Bronchial epithelial cell (primary cell): ENCODE data around the gene MOK. TPM values are rescaled to one million over a fixed set of nuclear protein-coding genes. Genes with fewer than 3 reads are reported as not detected.
"Not testable (repeated sequence)": the region's sequence is repeated elsewhere in the genome, so short reads cannot be mapped to it uniquely, and the experiment has no call there.

Experiments
- DNase-seq: peaks from one replicate; pipeline ENCODE4 v3.0.0-alpha.2; 2010; ENCODE audit warnings: low read depth
- FAIRE-seq: peaks from 2 replicates; lab custom pipeline; 2011; peaks lifted over from hg19 to GRCh38; lab: Jason Lieb, UNC
- H3K27me3 ChIP-seq: 2 replicates; pipeline ENCODE4 v1.5.1; 2011; ENCODE audit warnings: low read length; ENCODE audit not compliant: control insufficient read depth, insufficient read depth
- H3K36me3 ChIP-seq: 2 replicates; pipeline ENCODE4 v1.5.1; 2011; ENCODE audit warnings: low read length; ENCODE audit not compliant: control insufficient read depth, insufficient read depth
- H3K4me3 ChIP-seq: 2 replicates; pipeline ENCODE4 v1.5.1; 2011; ENCODE audit warnings: mild to moderate bottlenecking, low read depth, low read length, control low read depth
- total RNA-seq: library from RNA; depleted of rRNA; stranded (reverse); fragments of >200 nt; gene quantifications from 2 replicates; pipeline ENCODE4 v1.2.1, GENCODE V29; 2014
- TF ChIP-seq, protein P1 (sequence below): IDR thresholded peaks from 2 replicates; pipeline ENCODE4 v1.5.1; 2011; ENCODE audit warnings: mild to moderate bottlenecking, moderate library complexity, low read length, control low read depth, inconsistent platforms; ENCODE audit not compliant: insufficient read depth, severe bottlenecking

MOK gene
- total RNA-seq, 1 donor from 2014 or later: 3.2 TPM

DNA sequence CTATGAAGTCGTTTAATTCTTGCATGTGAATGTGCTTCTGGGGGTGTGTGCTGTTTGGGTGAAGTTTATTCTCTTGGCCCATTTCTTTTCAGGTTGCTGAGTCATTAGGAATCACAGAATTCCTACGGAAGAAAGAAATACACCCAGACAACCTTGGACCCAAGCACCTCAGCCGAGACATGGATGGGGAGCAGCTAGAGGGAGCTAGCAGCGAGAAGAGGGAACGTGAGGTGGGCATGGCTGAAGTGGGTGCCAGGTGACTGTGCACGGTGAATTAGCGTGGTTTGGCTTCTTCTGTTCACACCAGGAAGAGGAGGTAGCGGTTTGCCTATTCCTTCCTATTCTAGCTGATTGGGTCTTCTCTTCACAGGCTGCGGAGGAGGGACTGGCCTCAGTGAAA lies 33.8 kb upstream of the MOK start:
- Histone ChIP-seq H3K4me3 (no peak overlapping the region), H3K27me3 (no peaks in the 10 kb centered on the region), H3K36me3 (peaks cover 21% of the 10 kb centered on the region)
- DNase-seq: no peak
- TF ChIP-seq, protein P1, sequence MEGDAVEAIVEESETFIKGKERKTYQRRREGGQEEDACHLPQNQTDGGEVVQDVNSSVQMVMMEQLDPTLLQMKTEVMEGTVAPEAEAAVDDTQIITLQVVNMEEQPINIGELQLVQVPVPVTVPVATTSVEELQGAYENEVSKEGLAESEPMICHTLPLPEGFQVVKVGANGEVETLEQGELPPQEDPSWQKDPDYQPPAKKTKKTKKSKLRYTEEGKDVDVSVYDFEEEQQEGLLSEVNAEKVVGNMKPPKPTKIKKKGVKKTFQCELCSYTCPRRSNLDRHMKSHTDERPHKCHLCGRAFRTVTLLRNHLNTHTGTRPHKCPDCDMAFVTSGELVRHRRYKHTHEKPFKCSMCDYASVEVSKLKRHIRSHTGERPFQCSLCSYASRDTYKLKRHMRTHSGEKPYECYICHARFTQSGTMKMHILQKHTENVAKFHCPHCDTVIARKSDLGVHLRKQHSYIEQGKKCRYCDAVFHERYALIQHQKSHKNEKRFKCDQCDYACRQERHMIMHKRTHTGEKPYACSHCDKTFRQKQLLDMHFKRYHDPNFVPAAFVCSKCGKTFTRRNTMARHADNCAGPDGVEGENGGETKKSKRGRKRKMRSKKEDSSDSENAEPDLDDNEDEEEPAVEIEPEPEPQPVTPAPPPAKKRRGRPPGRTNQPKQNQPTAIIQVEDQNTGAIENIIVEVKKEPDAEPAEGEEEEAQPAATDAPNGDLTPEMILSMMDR: no peak
- no peak for FAIRE-seq

DNA sequence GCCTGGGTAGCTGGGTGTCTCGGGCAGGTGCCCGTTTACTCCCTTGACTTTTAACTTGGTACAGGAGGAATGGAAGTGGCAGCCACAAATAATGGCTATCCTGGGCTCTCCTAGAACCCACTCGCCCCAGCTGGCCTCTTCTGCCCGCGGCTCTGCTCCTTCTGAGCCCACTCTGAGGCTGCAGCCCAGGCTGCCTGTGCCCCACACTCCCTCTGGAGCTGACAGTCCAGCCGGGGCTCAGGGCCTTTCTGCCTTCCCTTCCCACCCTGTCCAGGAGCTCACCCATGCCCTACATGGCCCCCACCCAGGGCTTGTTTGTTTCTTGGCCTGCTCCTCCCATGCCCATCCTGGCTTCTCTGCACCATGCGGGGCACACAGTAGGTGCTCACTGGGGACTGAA lies 30.2 kb upstream of the MOK start:
- Histone ChIP-seq H3K36me3 (peaks cover 22% of the 10 kb centered on the region), H3K27me3 (no peaks in the 10 kb centered on the region), H3K4me3 (no peak overlapping the region)
- TF ChIP-seq, protein P1: no peak
- FAIRE-seq: no peak
- no peak for DNase-seq

DNA sequence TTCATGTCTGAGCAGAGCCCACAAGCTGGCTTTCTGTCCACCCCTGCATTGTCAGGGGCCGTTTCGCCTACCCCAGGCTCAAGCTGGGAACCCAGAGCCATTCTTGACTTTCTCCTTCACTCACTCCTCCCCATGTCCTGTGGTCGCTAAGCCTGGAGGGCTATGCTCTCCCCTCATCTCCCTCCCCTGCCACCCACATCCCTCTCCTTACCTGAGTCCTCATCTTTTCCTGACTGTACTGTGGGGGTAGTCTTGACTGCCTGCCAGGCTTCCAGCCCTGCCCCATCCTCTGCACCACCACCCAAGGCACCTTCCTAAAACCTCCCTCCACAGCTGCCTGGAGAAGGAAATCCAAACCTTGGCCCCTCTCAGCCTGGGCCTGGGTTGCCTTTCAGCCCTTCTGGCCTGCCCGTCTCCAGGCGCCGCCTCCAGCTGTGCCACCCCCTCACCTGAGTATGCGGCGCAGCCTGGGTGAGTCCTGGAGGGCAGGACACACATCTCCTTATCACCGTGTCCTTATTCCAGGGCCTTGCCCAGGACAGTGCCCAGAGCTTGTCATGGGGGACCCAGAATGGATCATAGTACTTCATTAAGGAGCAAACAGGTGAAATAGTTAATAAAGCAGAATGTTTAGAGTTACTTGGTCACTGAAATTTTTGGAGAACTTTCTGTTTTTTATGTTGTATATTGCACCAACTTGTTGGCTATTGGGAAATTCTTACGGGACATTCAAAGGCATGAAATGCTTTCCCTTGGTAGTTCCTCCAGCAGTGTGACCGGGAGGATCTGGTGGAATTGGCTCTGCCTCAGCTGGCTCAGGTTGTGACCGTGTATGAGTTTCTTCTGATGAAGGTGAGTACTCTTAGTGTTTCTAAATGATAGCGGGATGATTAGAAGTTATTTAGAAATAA lies 29.1 kb upstream of the MOK start:
- no peak overlapping the region for H3K4me3 ChIP-seq
- TF ChIP-seq, protein P1: no peak
- DNase-seq (no peak), FAIRE-seq (no peak)
- H3K27me3 ChIP-seq: no peaks in the 10 kb centered on the region
- H3K36me3 ChIP-seq: peaks cover 20% of the 10 kb centered on the region

DNA sequence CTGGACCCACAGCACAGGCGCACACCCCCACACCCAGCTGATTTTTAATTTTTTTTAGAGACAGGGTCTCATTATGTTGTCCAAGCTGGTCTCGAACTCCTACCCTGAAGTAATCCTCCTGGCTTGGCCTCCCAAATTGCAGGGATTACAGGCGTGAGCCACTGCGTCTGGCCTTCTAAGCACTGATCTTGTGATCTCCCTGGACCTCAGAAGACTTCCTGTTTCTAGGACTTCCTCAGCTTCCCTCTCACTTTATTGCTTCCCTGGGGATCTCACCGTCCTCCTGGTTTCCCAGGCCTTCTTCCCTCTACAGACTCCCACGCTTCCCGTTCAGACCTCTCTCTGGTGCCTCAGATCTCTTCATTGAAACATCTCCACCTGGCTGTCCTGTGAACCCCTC lies 28.4 kb upstream of the MOK start:
- DNase-seq (no peak), FAIRE-seq (no peak)
- TF ChIP-seq, protein P1: no peak
- peaks cover 15% of the 10 kb centered on the region for H3K36me3 ChIP-seq
- no peaks in the 10 kb centered on the region for H3K27me3 ChIP-seq
- no peak overlapping the region for H3K4me3 ChIP-seq

DNA sequence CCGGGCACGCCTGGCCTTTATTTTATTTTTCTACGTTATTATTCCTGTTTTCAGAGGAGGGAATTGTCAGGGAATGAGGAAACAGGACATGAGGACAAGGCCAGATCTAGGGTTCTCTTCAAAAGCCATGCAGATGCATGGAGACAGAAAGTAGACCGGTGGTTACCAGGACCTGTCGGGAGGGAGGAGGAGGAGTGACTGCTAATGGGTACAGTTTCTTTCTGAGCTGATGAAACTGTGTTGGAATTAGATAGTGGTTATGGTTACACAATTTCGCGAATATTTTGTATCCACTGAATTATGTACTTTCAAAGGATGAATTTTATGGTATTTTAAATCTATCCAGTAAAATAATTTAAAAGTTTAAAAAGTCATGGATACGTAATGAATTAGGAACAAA lies 25.8 kb upstream of the MOK start:
- TF ChIP-seq, protein P1: no peak
- Histone ChIP-seq H3K4me3 (no peak overlapping the region), H3K27me3 (no peaks in the 10 kb centered on the region), H3K36me3 (peaks cover 18% of the 10 kb centered on the region)
- FAIRE-seq (no peak), DNase-seq (no peak)

DNA sequence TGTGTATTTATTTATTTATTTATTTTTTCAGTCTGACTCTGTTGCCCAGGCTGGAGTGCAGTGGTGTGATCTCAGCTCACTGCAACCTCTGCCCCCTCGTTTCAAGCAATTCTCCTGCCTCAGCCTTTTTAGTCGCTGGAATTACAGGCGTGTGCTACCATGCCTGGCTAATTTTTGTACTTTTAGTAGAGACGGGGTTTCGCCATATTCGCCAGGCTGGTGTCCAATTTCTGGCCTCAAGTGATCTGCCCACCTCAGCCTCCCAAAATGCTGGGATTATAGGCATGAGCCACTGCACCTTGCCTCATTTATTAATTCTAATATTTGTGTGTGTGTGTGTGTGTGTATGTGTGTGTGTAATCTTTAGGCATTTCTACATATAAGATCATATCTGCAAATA lies 24.4 kb upstream of the MOK start:
- not testable (repeated sequence) for DNase-seq, FAIRE-seq

More for the DNA sequence above, 24.4 kb upstream of the MOK start:
- H3K36me3 ChIP-seq: peaks cover 15% of the 10 kb centered on the region
- H3K4me3 ChIP-seq, H3K27me3 ChIP-seq: not testable (repeated sequence)
